Activated T-cell treated with anti-CD3 and anti-CD28 coated beads, Interleukin-2, amount 50 U/mL, for 48 hours (primary cell): ENCODE data around the gene GRXCR1.

Experiments used
- DNase-seq, 2 experiments: peaks; one replicate each; pipeline ENCODE4 v3.0.0-alpha.2; 2020

GRXCR1 gene

GRCh38 chr4:42942216-42942615, 49.7 kb downstream of the GRXCR1 start:
- no peak for DNase-seq

- DNase-seq: no peak
Measured at GRCh38 chr4:42945874-42946273, 53.4 kb downstream of the GRXCR1 start.

GRCh38 chr4:42953321-42953720, 60.8 kb downstream of the GRXCR1 start:
- no peak for DNase-seq

- DNase-seq: no peak
Measured at GRCh38 chr4:42954963-42955669, 62.6 kb downstream of the GRXCR1 start.

GRCh38 chr4:42955746-42956505, 63.4 kb downstream of the GRXCR1 start:
- DNase-seq: no peak

- no peak for DNase-seq
Measured at GRCh38 chr4:42965326-42965725, 72.8 kb downstream of the GRXCR1 start.

GRCh38 chr4:42985976-42986375, 93.5 kb downstream of the GRXCR1 start:
- DNase-seq: no peak

- DNase-seq: no peak
Measured at GRCh38 chr4:42995343-42995944, 102.9 kb downstream of the GRXCR1 start.

- DNase-seq: no peak
Measured at GRCh38 chr4:43008793-43009192, 116.3 kb downstream of the GRXCR1 start.

- DNase-seq: no peak
Measured at GRCh38 chr4:43014256-43014655, 121.7 kb downstream of the GRXCR1 start.

- DNase-seq: no peak
Measured at GRCh38 chr4:43041632-43042031, 149.1 kb downstream of the GRXCR1 start.

- no peak for DNase-seq
Measured at GRCh38 chr4:43047058-43047457, 154.5 kb downstream of the GRXCR1 start.

- no peak for DNase-seq
Measured at GRCh38 chr4:43048570-43048969, 156.1 kb downstream of the GRXCR1 start.

- DNase-seq: no peak
Measured at GRCh38 chr4:43049326-43049725, 156.8 kb downstream of the GRXCR1 start.

GRCh38 chr4:43066415-43066814, 173.9 kb downstream of the GRXCR1 start:
- DNase-seq: no peak

- DNase-seq: no peak
Measured at GRCh38 chr4:43071069-43071468, 178.6 kb downstream of the GRXCR1 start.
